CD4-positive, alpha-beta T cell treated with Interleukin-15 for 1 hour (primary cell): ENCODE results near the gene PRIM2.
"Not testable (repeated sequence)": the region's sequence is repeated elsewhere in the genome, so short reads cannot be mapped to it uniquely, and the experiment has no call there.

Experiments used
- DNase-seq: peaks from one replicate; pipeline ENCODE4 v3.0.0-alpha.2; 2020

The PRIM2 gene, protein sequence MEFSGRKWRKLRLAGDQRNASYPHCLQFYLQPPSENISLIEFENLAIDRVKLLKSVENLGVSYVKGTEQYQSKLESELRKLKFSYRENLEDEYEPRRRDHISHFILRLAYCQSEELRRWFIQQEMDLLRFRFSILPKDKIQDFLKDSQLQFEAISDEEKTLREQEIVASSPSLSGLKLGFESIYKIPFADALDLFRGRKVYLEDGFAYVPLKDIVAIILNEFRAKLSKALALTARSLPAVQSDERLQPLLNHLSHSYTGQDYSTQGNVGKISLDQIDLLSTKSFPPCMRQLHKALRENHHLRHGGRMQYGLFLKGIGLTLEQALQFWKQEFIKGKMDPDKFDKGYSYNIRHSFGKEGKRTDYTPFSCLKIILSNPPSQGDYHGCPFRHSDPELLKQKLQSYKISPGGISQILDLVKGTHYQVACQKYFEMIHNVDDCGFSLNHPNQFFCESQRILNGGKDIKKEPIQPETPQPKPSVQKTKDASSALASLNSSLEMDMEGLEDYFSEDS

GRCh38 chr6:57317060-57317943, at the start of gene PRIM2:
PRIM2 (plus strand) TSS chr6:57317630; CDS start chr6:57318446, 816 bp downstream.
- DNase-seq = peak; percentile 83

DNA sequence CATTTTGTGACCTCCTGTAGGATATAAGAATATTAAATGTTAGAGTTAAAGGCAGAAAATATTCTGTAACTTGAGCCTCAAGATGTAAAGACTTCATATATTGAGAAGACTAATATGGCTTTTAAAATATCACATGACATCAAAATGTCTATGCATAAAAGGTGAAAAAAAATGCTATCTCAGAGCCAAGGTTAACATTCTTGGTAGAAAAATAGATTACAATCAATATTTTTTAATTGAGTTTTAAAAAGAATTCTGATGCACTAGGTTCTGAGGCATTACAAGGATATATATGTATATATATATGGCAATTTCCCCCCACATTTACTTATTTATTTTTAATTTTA, 49.2 kb upstream of the PRIM2 start:
- DNase-seq = no peak

DNA sequence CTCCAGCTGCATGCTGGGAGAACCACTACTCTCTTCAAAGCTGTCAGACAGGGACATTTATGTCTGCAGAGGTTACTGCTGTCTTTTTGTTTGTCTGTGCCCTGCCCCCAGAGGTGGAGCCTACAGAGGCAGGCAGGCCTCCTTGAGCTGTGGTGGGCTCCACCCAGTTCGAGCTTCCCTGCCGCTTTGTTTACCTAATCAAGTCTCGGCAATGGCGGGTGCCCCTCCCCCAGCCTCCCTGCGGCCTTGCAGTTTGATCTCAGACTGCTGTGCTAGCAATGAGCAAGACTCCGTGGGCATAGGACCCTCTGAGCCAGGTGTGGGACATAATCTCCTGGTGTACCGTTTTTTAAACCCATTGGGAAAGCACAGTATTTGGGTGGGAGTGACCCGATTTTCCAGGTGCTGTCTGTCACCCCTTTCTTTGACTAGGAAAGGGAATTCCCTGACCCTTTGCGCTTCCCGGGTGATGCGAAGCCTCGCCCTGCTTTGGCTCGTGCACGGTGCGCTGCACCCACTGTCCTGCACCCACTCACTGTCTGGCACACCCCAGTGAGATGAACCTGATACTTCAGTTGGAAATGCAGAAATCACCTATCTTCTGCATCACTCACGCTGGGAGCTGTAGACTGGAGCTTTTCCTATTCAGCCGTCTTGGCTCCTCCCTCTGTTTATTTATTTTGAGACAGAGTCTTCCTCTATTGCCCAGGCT, 43.2 kb upstream of the PRIM2 start:
- not testable (repeated sequence) for DNase-seq

DNA sequence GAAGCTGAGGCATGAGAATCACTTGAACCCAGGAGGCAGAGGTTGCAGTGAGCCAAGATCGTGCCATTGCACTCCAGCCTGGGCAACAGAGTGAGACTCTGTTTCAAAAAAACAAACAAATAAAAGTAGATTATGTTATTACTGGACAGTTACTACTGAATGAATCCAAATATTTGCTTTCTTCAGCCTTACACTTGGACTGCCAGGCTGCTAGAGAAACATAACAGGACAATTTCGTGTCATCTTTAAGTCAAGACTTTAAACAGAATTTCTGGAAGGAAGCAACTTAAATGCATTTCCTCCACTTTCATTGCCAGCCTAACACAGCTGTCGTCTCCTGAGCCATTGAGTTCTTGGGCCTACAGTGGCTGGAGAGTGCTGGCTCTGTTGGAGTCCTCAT, 42.0 kb upstream of the PRIM2 start:
- no peak for DNase-seq

GRCh38 chr6:57276946-57277345, 40.5 kb upstream of the PRIM2 start:
- DNase-seq = no peak

DNA sequence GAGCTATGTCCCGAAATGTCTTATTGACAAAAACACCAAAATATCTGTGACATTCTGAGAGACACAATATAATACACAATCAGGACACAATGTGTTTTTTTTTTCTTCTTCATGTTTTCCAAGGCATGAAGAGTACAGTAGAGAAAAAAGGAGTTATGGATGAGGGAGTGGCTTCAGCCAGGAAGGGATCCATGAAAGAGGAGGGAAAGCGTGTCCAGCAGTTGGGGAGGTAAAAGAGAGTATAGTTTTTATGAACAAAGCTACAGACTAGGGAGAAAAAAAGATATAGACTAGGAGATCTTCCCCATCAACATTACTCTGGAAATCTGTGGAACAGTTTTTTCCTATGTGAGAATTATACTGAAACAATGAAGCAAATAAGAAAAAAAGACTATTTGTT, 38.9 kb upstream of the PRIM2 start:
- no peak for DNase-seq

DNA sequence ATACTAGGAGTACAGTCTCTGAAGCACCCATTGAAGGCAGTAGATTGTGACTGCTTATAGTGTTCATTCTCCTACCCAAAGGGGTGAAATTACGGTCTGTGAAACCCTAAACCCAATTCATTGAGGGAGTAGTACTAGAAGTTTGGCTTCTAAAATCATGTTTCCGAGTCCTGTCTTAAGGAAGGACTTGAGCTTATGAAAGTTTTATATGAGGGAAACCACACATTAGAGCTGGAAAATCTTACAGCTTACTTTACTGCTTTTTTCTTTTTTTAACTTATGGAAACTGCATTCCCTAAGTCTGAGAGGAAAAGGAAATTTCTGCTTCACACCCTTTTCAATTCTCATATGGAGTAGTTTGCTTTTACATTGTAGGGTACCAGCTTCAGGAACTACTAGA, 38.4 kb upstream of the PRIM2 start:
- no peak for DNase-seq

DNA sequence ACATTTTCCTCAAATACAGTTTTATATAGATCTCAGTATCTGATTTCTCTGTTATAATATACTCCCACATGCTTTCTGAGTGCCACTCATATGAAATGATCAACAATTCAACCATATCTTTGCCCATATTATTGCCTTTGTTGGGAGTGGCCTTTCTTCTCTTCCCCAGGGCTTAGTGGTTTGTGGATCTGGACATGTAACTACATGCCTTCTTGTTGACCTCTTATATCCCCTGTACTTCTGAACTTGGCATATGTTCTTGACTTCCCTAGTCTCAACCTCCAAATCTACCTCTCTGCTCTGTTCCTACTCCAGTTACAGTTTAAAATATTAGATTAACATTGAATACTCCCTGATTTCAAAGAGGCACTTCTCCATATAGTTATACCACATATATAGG, 34.3 kb upstream of the PRIM2 start:
- no peak for DNase-seq

GRCh38 chr6:57283911-57284455, 33.4 kb upstream of the PRIM2 start:
- no peak for DNase-seq

GRCh38 chr6:57288136-57288535, 29.3 kb upstream of the PRIM2 start:
- not testable (repeated sequence) for DNase-seq

DNA sequence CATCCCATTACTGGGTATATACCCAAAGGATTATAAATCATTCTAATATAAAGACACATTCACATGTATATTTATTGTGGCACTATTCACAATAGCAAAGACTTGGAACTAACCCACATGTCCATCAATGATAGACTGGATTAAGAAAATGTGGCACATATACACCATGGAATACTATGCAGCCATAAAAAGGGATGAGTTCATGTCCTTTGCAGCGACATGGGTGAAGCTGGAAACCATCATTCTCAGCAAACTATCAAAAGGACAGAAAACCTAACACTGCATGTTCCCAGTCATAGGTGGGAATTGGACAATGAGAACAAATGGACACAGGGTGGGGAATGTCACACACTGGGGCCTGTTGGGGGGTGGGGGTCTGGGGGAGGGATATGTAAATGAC, 24.0 kb upstream of the PRIM2 start:
- DNase-seq = not testable (repeated sequence)

DNA sequence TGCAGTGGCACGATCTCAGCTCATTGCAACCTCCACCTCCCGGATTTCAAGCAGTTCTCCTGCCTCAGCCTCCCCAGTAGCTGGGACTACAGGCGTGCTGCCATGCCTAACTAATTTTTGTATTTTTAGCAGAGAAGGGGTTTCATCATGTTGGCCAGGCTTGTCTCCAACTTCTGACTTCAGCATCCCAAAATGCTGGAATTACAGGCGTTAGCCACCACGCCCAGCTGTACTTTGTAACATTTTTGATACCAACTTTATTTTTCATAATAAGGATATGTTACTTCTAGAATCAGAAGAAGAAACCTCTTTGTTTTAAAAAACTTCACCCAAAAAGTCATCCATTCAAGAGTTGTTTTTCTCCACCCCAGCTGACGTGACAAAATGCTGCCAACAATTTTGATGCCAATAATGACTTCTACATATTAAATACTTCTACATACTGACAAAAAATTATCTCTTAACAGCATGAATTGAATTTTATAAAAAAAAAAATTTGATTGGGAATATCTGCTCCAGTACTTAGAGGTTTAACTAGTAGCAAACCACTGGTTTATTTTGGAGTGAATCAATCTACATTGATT, 22.5 kb upstream of the PRIM2 start:
- DNase-seq = no peak

DNA sequence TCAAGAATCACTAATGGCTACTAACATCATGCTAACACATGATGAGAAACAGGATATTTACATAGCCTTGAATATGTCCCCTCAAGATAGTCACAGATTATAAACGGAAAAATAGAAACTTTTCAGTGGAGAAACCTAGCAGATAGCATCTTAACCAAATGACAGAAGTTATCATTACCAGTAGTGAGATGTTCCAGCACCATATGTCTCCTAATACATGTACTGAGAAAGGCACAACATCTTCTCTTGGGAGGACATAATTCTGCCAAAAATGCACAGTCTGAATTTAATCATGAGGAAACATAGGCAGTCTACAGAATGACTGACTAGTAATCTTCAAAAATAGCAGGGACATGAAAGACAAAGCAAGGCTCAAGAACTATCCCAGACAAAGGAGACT, 19.9 kb upstream of the PRIM2 start:
- no peak for DNase-seq

- DNase-seq = no peak
Measured at GRCh38 chr6:57298741-57299140, 18.7 kb upstream of the PRIM2 start.

DNA sequence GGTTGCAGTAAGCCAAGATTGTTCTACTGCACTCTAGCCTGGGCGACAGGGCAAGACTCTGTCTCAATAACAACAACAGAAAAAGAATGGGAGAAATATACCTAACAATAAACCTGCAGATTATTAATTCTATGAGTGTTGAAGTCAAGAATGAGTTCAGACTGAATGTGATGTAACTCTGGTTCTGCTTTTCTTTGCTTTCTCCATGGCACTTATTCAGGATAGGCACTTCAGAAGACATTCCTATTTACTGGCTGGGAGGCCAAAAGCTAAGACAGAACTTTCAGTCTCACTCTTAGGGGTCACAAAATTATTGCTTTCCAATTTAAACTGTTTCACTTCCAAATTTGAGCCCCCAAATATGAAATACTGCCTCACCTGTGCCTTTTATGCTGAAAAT, 15.7 kb upstream of the PRIM2 start:
- DNase-seq = no peak

DNA sequence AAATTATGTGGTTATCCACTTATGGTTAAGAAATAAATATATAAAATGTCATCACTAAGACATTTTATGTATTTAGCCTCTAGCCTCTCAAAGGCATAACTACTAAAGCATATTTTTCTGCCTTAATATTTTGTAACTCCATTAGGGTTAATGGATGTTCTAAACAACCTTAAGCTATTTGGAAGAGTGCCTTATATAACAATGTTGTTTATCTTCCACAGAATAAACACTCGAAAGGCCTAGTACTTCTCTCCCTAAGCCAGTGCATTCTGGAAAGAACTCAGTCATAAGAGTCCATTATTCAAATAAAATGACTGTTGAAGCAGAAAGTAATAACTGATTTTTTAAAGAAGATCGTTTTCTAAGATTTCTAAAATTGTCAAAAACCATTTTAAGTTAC, 15.0 kb upstream of the PRIM2 start:
- no peak for DNase-seq

DNA sequence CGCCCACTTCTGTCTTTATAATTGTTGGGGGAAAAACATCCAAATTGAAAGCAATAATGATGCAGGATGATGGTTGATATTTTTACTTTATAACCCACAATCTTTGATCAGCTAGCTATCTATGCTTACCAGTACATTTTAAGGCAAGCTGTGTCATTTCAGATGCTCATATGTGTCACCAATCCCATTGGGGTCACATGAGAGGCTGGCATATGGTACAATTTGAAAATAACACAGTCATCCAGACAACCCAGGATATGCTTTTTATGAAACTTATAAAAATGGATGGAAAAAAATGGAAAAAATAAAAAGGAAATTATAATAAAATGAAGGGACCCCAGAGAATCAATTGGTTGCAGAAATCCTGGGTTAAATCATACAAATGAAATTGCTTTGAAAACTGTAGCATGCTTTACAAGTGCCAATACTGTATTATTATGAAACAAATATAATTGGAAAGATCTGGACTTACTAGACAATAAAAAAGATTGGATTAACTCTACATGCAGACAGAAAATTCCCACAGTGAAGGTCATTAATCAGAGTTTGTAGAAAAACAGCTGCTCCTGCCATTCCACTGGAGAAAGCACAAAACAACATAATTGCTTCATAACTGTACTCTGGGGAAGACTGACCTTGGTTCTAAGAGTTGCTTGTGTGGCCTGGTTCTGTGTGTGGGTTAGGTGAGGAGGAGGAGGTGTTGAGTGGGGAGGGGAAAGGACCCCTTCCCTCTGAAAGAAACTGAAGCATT, 13.3 kb upstream of the PRIM2 start:
- DNase-seq = no peak

DNA sequence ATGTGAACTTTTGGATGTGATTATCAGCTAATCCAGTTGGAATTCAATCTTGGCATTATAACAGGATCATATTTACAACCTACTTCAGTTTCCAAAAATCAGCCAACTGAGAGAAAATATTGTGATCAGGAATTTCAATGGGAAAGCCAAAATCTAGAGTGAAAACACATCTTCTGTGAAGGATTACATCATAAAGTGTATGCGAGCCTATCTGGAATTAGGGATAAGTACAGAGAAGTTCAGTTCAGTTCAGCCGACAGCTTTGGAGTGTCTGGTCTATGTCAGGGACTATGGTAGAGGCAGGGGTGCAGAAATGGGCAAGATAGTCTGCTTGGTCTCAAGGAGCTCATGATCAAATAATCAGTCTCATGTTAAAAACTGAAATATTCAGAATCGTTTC, 12.3 kb upstream of the PRIM2 start:
- no peak for DNase-seq

DNA sequence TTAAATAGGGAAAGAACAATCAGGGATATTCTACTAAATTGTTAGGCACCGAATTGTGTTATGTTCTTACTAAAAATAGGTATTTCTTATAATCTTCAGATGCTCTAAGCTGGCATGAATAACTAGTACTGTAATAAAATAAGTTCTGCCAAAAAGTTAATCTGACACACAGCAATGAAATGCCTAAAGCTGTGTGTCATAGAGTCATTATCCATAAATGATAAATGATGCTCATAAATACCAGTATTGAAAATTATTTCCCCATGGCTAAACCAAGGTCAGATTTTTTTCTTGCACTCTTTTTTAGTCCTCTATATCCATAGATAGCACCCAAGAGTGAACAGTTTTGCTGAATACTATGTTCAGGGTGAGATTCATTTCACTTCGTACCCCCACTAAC, 11.7 kb upstream of the PRIM2 start:
- DNase-seq = no peak

DNA sequence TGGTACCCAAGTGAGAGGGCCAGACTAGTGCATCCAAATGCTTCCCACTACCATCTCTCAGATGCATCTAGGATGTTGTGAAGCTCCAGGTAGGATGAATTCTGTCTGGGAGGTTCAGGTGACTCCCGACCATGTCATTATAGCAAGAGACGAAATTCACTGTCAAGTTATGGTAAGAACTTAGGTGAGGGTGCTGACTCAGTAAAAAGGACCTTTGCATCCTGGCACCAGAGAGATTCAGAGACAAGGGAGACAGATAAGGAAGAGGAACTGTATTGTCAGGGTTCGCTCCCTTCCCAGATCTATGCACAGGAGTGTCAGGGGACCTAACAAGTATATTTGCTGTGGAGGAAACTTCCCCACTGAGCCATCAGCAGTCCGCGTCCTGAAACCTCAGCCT, 11.2 kb upstream of the PRIM2 start:
- no peak for DNase-seq

- DNase-seq = no peak
Measured at GRCh38 chr6:57307850-57308249, 9.6 kb upstream of the PRIM2 start.

GRCh38 chr6:57308755-57309154, 8.7 kb upstream of the PRIM2 start:
- DNase-seq = not testable (repeated sequence)
